ENCODE data around the gene ARMH3. TPM values are rescaled to one million over a fixed set of nuclear protein-coding genes. Genes with fewer than 3 reads are reported as not detected.

ARMH3 gene
- total RNA-seq, 1 donor from 2014 or later, result 48.1 TPM

- Mint-ChIP-seq H3K27ac (ENCODE audit: unreplicated experiment) (no peak overlapping the region), H3K36me3 (ENCODE audit: unreplicated experiment) (no peaks in the 10 kb centered on the region), H3K4me1 (ENCODE audit: low read depth, unreplicated experiment) (peaks cover 13% of the 10 kb centered on the region), H3K9me3 (ENCODE audit: unreplicated experiment) (peaks cover 2% of the 10 kb centered on the region), H3K4me3 (ENCODE audit: unreplicated experiment) (no peak overlapping the region), H3K27me3 (ENCODE audit: unreplicated experiment) (peaks cover 2% of the 10 kb centered on the region)
- TF ChIP-seq CTCF (IDR thresholded peaks at IDR 0.05; ENCODE audit: partially characterized antibody, unreplicated experiment), result no peak
- no peak for DNase-seq
Measured at GRCh38 chr10:101881036-101881774, 174.8 kb downstream of the ARMH3 start.

GRCh38 chr10:101880232-101880573 lies 175.8 kb downstream of the ARMH3 start:
- no peak for DNase-seq
- H3K9me3 Mint-ChIP-seq (ENCODE audit: unreplicated experiment), result peaks cover 2% of the 10 kb centered on the region
- H3K27ac Mint-ChIP-seq (ENCODE audit: unreplicated experiment), result no peak overlapping the region
- no peaks in the 10 kb centered on the region for H3K36me3 Mint-ChIP-seq (ENCODE audit: unreplicated experiment)
- no peak overlapping the region for H3K4me3 Mint-ChIP-seq (ENCODE audit: unreplicated experiment)
- H3K4me1 Mint-ChIP-seq (ENCODE audit: low read depth, unreplicated experiment), result peaks cover 18% of the 10 kb centered on the region
- TF ChIP-seq CTCF (IDR thresholded peaks at IDR 0.05; ENCODE audit: partially characterized antibody, unreplicated experiment), result no peak
- H3K27me3 Mint-ChIP-seq (ENCODE audit: unreplicated experiment), result peaks cover 2% of the 10 kb centered on the region

DNA sequence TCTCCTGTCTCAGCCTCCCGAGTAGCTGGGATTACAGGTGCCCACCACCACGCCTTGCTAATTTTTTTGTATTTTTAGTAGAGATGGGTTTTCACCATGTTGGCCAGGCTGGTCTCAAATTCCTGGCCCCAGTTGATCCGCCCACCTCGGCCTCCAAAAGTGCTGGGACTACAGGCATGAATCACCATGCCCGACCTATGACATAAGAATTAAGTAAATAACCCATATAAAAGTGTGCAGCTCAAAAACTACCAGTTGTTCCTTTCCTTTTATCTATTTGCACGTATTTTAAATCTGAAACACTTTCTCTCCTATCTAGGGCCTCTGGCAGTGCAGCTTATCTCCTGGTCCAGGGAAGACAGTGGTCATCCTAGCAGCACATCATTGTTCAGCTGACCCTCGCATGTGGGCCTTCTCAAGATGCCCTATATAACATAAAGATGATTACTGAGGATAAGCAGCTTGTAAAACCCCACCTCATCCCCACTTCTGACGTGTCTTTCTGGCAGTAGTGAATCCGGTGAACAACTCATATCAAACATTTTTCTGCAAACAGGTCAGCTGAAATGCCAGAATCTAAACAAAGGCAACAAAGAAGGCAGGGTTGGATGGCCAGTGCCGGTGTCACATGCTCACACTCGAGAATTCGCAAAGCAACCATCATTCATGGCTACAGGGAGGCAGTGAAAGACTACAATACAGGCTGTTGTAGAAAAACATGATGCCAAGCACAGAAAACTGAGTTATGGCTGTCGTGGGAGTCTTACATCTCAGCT lies 176.3 kb downstream of the ARMH3 start:
- Mint-ChIP-seq H3K4me3 (ENCODE audit: unreplicated experiment) (no peak overlapping the region), H3K4me1 (ENCODE audit: low read depth, unreplicated experiment) (peaks cover 18% of the 10 kb centered on the region), H3K27me3 (ENCODE audit: unreplicated experiment) (peaks cover 2% of the 10 kb centered on the region), H3K36me3 (ENCODE audit: unreplicated experiment) (no peaks in the 10 kb centered on the region), H3K9me3 (ENCODE audit: unreplicated experiment) (peaks cover 2% of the 10 kb centered on the region), H3K27ac (ENCODE audit: unreplicated experiment) (peak overlapping the region; percentile 67)
- no peak for DNase-seq
- TF ChIP-seq CTCF (IDR thresholded peaks at IDR 0.05; ENCODE audit: partially characterized antibody, unreplicated experiment), result no peak

GRCh38 chr10:101878869-101879268 lies 177.1 kb downstream of the ARMH3 start:
- no peak for TF ChIP-seq CTCF (IDR thresholded peaks at IDR 0.05; ENCODE audit: partially characterized antibody, unreplicated experiment)
- Mint-ChIP-seq H3K4me1 (ENCODE audit: low read depth, unreplicated experiment) (peaks cover 18% of the 10 kb centered on the region), H3K4me3 (ENCODE audit: unreplicated experiment) (peak overlapping the region; percentile 2), H3K9me3 (ENCODE audit: unreplicated experiment) (peaks cover 2% of the 10 kb centered on the region), H3K27me3 (ENCODE audit: unreplicated experiment) (peaks cover 1% of the 10 kb centered on the region), H3K36me3 (ENCODE audit: unreplicated experiment) (no peaks in the 10 kb centered on the region), H3K27ac (ENCODE audit: unreplicated experiment) (no peak overlapping the region)
- DNase-seq, result no peak
